HFFc6 (cell line): ENCODE measurements around the gene ZCCHC7. TPM values are rescaled to one million over a fixed set of nuclear protein-coding genes. Genes with fewer than 3 reads are reported as not detected.

ENCODE experiments used
- DNase-seq: peaks from one replicate; pipeline ENCODE4 v3.0.0-alpha.2; 2018
- H3K27ac Mint-ChIP-seq: 2 replicates; pipeline ENCODE4 v1.8.0; 2020; ENCODE audit warnings: mild to moderate bottlenecking, mixed read lengths
- H3K27me3 Mint-ChIP-seq: 2 replicates; pipeline ENCODE4 v1.8.0; 2021; ENCODE audit warnings: mild to moderate bottlenecking, moderate library complexity, mixed read lengths; ENCODE audit not compliant: insufficient read depth
- H3K36me3 Mint-ChIP-seq: 2 replicates; pipeline ENCODE4 v1.8.0; 2021; ENCODE audit warnings: low read depth, mixed read lengths
- H3K4me1 Mint-ChIP-seq: 2 replicates; pipeline ENCODE4 v1.8.0; 2020; ENCODE audit warnings: low read depth, mixed read lengths
- H3K4me3 Mint-ChIP-seq: 2 replicates; pipeline ENCODE4 v1.8.0; 2020; ENCODE audit warnings: mild to moderate bottlenecking, moderate library complexity, mixed read lengths
- H3K9me3 Mint-ChIP-seq: 2 replicates; pipeline ENCODE4 v1.8.0; 2020; ENCODE audit warnings: mild to moderate bottlenecking, mixed read lengths
- CTCF ChIP-seq: fragments of 200-600 bp; sonication (generic); IDR thresholded peaks from 2 replicates; pipeline ENCODE4 v1.5.0; 2021; ENCODE audit warnings: antibody characterized with exemption, mild to moderate bottlenecking
- total RNA-seq, 6 experiments: library from RNA; stranded (reverse); fragmentation: NEBNext Ultra II Directional; extraction: Animal tissue kit (Norgen Biotek cat#: 25700); gene quantifications; 2 replicates in 1 of 6; 3 replicates in 5 of 6; pipeline ENCODE4 v1.2.3, GENCODE V29; 2021

The ZCCHC7 gene
- total RNA-seq, 6 experiments from 2014 or later, result 18.5 to 22.9 (median 18.8) TPM

GRCh38 chr9:37174247-37174646 lies 53.9 kb downstream of the ZCCHC7 start:
- DNase-seq, result no peak
- no peaks in the 10 kb centered on the region for H3K9me3 Mint-ChIP-seq
- no peak overlapping the region for H3K4me3 Mint-ChIP-seq
- H3K36me3 Mint-ChIP-seq, result peaks cover 26% of the 10 kb centered on the region
- peak overlapping the region; percentile 61 for H3K27ac Mint-ChIP-seq
- no peak for TF ChIP-seq CTCF
- H3K27me3 Mint-ChIP-seq, result peaks cover 2% of the 10 kb centered on the region; the same call in 1 of the 2 replicates
- H3K4me1 Mint-ChIP-seq, result peaks cover 20% of the 10 kb centered on the region

GRCh38 chr9:37178742-37179141 lies 58.4 kb downstream of the ZCCHC7 start:
- Mint-ChIP-seq H3K36me3 (peaks cover 7% of the 10 kb centered on the region), H3K27ac (no peak overlapping the region), H3K27me3 (no peaks in the 10 kb centered on the region), H3K4me1 (peaks cover 13% of the 10 kb centered on the region), H3K4me3 (no peak overlapping the region), H3K9me3 (no peaks in the 10 kb centered on the region)
- no peak for DNase-seq
- no peak for TF ChIP-seq CTCF

- Mint-ChIP-seq H3K36me3 (peaks cover 7% of the 10 kb centered on the region), H3K4me1 (peaks cover 8% of the 10 kb centered on the region), H3K9me3 (no peaks in the 10 kb centered on the region), H3K4me3 (no peak overlapping the region), H3K27ac (no peak overlapping the region), H3K27me3 (no peaks in the 10 kb centered on the region; the same call in 1 of the 2 replicates)
- TF ChIP-seq CTCF, result no peak
- no peak for DNase-seq
Observed at GRCh38 chr9:37179576-37179975, 59.2 kb downstream of the ZCCHC7 start.

GRCh38 chr9:37180138-37180537 lies 59.8 kb downstream of the ZCCHC7 start:
- Mint-ChIP-seq H3K27ac (no peak overlapping the region), H3K9me3 (no peaks in the 10 kb centered on the region), H3K4me3 (no peak overlapping the region), H3K36me3 (peaks cover 7% of the 10 kb centered on the region), H3K27me3 (no peaks in the 10 kb centered on the region; the same call in 1 of the 2 replicates), H3K4me1 (peaks cover 9% of the 10 kb centered on the region; the same call in 1 of the 2 replicates)
- no peak for DNase-seq
- TF ChIP-seq CTCF, result peak; percentile 31

- Mint-ChIP-seq H3K27ac (no peak overlapping the region), H3K9me3 (no peaks in the 10 kb centered on the region), H3K4me1 (peaks cover 25% of the 10 kb centered on the region), H3K4me3 (no peak overlapping the region), H3K36me3 (peaks cover 17% of the 10 kb centered on the region), H3K27me3 (no peaks in the 10 kb centered on the region; the same call in 1 of the 2 replicates)
- no peak for DNase-seq
- no peak for TF ChIP-seq CTCF
Observed at GRCh38 chr9:37182718-37183117, 62.3 kb downstream of the ZCCHC7 start.
